ENCODE data around the gene SCAPER.

The SCAPER gene

DNA sequence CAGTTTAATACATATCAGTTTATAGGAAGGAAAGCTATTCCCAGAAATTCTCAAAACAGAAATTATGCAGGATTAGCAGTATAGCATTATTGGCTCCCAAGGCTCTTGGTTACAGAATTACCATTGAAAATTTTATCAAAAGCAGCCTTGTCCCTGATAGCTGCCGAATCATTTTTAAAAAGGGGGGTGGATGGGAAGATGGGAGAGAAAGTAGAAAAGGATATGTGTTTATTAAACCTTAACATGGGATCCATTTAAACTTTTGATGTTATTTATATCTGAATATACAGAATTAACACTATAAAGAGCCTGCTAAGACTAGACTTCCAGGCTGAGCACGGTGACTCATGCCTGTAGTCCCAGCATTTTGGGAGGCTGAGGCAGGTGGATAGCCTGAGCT, 37.2 kb upstream of the SCAPER start:
- TF ChIP-seq CTCF (IDR thresholded peaks at IDR 0.05; ENCODE audit: insufficient read depth, low read length, missing control alignments) = no peak
- no peak overlapping the region for H3K4me3 ChIP-seq (ENCODE audit: low read depth, low read length)
- CTCF ChIA-PET = interaction anchor here (0.8 to 4.3 kb wide), 11 partner anchors 9 to 879 kb away, joined by 3 to 28 read pairs (median 6); no protein-coding TSS in a partner anchor
- DNase-seq (ENCODE audit: low read depth, low spot score) = no peak
- POLR2A ChIA-PET = no interaction called here

- POLR2A ChIA-PET = interaction anchor here (1.2 kb wide), 1 partner anchor 601 kb away, joined by 3 read pairs; no protein-coding TSS in a partner anchor
- no peak for TF ChIP-seq CTCF (IDR thresholded peaks at IDR 0.05; ENCODE audit: insufficient read depth, low read length, missing control alignments)
- no peak overlapping the region for H3K4me3 ChIP-seq (ENCODE audit: low read depth, low read length)
- CTCF ChIA-PET = interaction anchor here (0.8 to 4.3 kb wide), 16 partner anchors 9 to 880 kb away, joined by 3 to 28 read pairs (median 4); no protein-coding TSS in a partner anchor
- no peak for DNase-seq (ENCODE audit: low read depth, low spot score)
Measured at GRCh38 chr15:76941636-76942035, 36.5 kb upstream of the SCAPER start.

DNA sequence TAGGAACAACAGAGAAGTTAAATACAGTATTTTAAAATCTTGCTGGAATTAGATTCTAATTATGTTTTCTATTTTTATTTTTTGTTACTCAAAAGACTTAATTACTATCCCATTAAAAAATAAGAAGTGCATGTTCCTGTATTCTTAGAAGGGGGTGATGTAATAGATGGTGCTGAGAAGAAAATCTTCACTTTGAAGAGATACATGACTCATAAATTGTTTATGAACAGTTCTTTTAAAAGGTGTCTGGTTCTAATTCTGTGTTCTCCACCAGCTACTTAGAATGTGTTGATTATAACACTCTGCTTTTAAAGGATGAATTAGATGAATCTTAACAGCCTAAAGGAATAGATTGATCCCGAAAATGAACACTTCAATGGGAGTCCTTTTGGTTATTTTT, 34.6 kb upstream of the SCAPER start:
- H3K4me3 ChIP-seq (ENCODE audit: low read depth, low read length) = no peak overlapping the region
- CTCF ChIA-PET = interaction anchor here (1.1 to 4.3 kb wide), 2 partner anchors 11 to 603 kb away, joined by 3 to 28 read pairs; no protein-coding TSS in a partner anchor
- POLR2A ChIA-PET = no interaction called here
- no peak for TF ChIP-seq CTCF (IDR thresholded peaks at IDR 0.05; ENCODE audit: insufficient read depth, low read length, missing control alignments)
- DNase-seq (ENCODE audit: low read depth, low spot score) = no peak

DNA sequence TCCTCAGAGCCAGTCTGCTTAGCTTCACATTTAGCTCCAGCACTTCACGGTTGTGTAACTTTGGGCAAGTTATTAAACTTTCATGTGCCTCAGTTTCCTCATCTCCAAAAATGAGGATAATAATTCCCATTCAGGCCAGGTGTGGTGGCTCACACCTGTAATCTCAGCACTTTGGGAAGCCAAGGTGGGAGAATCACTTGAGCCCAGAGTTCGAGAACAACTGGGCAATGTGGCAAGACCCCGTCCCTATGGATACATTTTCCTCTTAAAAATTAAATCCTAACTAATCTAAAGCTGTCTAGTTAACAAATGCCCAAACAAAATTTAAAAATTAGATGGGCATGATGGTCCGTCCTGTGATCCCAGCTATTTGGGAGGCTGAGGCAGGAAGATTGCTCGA, 33.6 kb upstream of the SCAPER start:
- ChIA-PET POLR2A (no interaction called here), CTCF (interaction anchor here (1.1 to 1.4 kb wide), 2 partner anchors 12 to 605 kb away, joined by 3 read pairs; no protein-coding TSS in a partner anchor)
- no peak overlapping the region for H3K4me3 ChIP-seq (ENCODE audit: low read depth, low read length)
- DNase-seq (ENCODE audit: low read depth, low spot score) = no peak
- TF ChIP-seq CTCF (IDR thresholded peaks at IDR 0.05; ENCODE audit: insufficient read depth, low read length, missing control alignments) = no peak

DNA sequence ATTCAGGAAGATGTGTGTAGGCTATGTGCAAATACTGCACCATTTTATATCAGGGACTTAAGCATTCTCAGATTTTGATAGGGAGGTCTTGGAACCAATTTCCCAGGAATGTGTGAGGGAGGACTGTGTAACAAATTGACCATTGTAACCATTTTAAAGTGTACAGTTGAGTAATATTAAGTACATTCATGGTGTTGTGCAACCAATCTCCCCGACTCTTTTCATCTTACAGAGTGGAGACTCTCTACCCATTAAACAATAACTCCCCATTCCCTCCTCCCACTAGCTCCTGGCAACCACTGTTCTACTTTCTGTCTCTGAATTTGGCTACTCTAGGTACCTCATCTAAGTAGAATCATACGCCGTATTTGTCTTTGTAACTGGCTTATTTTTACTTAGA, 31.5 kb upstream of the SCAPER start:
- ChIA-PET POLR2A (no interaction called here), CTCF (no interaction called here)
- DNase-seq (ENCODE audit: low read depth, low spot score) = no peak
- no peak overlapping the region for H3K4me3 ChIP-seq (ENCODE audit: low read depth, low read length)
- no peak for TF ChIP-seq CTCF (IDR thresholded peaks at IDR 0.05; ENCODE audit: insufficient read depth, low read length, missing control alignments)

DNA sequence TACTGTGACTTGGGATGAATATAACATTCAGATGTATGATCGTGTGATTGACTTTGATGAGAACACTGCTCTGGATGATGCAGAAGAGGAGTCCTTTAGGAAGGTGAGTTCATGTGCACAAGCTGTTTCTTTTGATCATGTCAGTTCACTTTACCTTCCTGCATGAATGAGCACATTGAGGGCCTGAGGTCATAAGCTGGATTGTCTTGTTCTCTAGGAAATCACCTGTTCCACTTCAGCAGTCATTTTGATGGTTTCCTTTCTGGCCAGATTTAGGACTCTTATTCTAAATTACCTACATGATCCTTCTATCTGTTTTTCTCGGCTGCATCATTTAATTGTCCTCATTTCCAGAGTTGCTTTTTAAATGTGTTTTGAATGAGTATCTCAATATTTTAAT, 30.5 kb upstream of the SCAPER start:
- DNase-seq (ENCODE audit: low read depth, low spot score) = no peak
- ChIA-PET POLR2A (no interaction called here), CTCF (no interaction called here)
- no peak for TF ChIP-seq CTCF (IDR thresholded peaks at IDR 0.05; ENCODE audit: insufficient read depth, low read length, missing control alignments)
- no peak overlapping the region for H3K4me3 ChIP-seq (ENCODE audit: low read depth, low read length)
